GM19025 (cell line): ENCODE data around the gene MECR.

Source experiments
- ATAC-seq: cut with Tn5 transposase; IDR thresholded peaks from one replicate; pipeline ENCODE4 v1.9.1; 2021; ENCODE audit warnings: mild to moderate bottlenecking, low read depth, moderate library complexity; ENCODE audit not compliant: unreplicated experiment

The MECR gene

DNA sequence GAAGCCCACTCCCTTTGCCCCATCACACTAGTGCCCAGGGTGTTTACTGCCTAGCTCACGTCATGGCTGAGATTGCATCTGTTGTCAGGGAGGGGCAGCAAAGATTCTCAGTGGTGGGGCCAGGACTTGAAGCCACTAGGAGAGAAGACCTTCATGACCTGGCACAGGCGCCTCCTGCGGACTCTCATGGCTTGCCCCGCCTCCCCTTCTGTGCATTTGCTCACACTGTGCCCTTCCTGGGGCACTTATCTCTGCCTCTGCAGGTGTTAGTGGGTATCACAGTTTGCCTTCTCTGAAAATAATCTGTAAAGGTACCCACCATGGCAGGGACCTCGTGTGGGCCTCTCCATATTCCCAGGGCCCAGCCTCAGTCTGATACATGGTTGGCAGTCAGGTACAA lies 25.7 kb upstream of the MECR start:
- no peak for ATAC-seq

DNA sequence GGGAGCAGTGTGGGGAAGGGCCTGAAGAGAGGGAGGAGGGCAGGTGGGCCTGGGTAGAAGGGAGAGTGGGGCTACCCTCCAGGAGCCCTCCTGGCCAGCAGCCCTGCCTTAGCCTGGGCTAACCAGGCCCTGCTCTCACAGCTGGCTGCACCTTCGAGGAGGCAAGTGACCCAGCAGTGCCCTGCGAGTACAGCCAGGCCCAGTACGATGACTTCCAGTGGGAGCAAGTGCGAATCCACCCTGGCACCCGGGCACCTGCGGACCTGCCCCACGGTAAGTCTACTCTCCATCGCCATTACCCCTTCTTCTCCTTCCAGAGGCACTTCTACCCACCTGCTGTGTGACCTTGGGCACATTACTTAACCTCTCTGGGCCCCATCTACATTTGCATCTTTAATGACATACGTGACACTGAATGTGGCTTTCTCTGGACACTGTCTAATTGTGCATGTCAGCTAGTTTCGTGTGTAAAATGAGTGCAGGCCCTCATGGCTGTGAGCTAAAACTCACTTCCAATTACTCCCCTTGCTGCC lies 24.5 kb upstream of the MECR start:
- no peak for ATAC-seq

- no peak for ATAC-seq
Observed at GRCh38 chr1:29254346-29254745, 23.6 kb upstream of the MECR start.

- no peak for ATAC-seq
Observed at GRCh38 chr1:29253180-29253579, 22.4 kb upstream of the MECR start.

DNA sequence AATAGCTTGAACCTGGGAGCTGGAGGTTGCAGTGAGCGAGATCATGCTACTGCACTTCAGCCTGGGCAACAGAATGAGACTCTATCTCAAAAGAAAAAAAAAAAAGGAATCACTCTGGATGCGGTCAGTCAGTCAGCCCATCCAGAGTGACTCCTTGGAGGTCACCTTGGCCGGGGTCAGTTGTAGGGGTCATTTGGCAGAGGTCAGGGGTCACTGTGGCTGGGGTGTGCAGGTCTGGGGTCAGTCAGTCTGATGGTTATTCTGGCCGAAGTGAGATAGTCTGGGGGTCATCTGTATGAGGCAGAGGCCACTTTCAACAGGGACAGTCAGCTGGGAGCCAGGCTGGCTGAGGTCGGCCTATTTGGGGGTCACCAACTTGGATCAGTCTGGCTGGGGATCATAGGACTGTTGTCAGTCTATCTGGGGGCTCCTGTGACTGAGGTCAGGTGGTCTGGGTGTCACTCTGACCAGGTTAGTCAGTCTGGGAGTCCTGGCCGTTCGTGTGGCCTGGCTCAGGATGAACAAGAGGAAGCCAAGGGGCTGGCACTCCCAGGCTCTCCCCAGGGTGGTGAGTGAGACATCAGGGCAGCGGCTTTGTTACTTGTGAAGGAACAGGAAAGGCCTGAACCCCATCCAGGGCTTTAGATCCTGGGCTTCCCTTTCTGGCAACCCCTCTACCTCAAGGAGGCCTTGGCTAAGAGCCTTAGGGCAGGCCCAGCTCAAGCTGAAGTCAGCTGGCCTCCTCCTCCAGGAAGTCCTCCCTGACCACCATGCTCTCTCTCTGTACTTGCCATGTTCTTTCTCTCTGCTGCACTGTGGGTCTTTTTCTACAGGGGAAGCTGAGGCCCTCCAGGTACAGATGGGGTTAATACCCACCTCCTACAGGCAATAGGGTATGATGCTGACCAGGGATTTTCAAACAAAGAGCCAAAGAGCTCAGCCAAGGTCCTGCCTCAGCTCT lies 20.7 kb upstream of the MECR start:
- ATAC-seq: no peak

- ATAC-seq: no peak
Observed at GRCh38 chr1:29249951-29250581, 19.3 kb upstream of the MECR start.

DNA sequence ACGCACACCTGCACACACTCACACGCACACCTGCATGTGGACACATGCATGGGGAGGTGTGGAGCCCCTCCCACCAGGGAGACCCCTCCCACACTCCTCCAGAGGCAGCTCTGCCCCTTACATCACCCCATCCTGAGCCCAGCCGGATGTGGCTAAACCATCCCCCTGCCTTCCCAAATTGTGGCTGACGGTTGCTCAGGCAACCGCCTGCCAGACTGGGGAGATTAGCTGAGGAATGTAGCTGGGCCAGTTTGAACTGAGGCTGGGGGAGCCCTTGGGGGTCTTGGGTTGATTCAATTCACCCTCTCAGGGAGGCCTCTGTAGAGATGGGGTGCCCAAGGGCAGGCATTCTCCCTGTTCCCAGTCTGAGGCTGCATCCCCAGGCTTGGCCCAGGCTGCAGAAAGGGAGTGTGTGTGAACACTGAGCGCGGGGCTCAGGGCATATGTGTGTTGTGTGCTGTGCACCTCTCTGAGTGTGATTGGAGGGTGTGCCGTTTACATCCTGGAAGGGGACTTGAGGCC lies 18.5 kb upstream of the MECR start:
- ATAC-seq: no peak

DNA sequence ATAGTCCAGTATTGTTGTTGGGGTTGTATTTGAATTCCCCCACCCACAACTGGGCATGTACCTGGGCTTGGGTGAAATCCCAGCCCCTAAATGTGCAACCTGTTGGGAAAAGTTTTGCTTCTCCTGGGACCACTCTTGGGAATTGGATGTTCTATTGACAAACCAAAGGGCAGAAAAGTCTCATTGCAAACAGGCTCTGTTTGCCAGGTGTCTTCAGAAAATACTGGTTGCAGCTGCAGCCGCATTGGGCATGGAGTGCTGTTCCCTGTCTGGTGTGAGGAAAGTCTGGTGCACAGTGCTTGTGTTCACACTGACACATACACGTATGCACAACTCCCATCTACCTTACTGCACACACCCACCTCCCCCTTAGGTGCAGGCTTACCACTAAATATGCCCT lies 17.7 kb upstream of the MECR start:
- no peak for ATAC-seq

DNA sequence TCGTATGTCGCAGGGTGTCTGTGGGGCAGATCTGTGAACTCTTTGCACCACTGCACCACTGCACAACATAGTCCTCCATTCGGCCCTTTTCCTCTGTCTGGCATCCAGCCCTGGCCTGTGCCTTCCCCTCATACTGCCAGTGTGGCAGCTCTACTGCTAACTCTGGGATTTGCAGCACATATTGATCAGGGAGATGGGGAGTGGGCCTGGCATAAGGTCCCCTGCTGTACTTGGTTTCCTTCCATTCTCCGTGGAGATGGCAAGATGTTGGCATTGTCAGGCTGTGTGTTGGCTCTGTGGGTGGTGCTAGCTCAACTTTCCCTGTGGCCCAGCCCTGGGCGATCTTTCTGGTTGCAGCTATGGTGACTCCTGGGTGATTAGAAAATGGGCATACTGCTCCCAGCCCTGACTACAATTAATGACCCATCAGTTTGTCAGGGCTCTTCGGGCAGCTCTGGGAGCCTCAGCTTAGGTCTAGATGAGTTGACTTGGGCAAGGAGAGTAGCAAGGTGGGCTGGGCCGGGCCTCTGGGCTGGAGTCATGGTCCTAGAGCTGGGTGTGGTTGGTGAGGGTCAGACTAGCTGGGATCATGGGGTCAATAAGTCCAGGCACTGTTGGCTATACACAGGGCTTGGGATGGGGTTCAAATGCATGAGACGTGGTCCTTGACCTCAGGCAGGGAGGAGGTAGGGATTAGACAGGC lies 17.0 kb upstream of the MECR start:
- ATAC-seq: no peak

DNA sequence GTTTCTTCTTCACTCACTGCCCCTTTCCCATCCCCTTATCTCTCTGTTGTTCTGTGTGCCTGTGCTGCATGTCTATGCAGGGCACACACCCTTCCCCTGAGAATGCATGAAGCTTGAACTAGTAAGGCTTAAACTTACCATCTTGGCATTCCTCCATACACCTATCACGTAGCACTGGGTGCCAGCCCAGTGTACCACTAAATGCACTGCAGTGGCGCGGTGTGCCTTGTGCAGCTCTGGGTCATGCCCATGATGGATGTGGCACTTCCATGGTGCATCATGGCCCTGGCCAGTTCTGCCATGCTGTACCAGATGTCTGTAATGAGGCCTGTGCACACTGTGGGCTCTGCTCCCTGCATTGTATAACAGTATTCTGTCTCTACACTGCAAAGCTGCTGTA lies 16.3 kb upstream of the MECR start:
- ATAC-seq: no peak

DNA sequence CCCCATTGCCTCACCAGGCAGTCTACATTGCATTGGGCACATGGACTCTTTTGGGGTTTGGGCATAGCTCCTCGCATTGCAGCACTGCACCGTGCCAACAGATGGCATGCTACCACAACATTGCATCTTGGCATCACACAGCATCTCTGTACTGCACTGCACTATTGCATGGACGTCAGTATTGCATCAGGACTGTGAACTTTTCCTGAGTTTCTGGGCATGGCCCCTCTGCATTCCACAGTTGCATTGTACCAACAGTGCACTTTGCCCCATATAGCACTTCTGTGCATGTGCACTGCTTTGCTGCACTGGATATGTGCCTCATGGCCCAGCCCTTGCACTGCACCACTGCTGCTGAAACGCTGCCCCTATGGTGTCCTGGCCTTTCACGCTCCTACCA lies 15.1 kb upstream of the MECR start:
- no peak for ATAC-seq

DNA sequence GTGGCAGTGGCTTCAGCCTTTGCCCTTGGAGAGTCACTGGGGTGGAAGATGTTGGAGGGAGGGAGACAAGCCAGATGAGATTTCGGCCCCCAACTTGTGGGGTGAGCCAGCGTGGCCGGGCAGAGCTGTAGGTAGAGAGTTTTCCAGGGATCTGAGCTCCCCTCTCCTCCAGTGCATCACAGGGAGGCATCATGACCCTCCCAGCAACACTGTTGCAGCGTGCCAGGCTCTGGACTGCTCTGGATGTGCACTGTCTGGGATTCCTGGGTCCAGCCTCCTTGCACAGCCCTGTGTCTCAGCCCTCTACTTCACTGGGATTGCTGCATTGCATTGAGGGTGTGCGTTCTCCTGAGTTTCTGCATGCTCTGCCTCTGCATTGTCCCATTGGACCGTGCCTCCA lies 14.5 kb upstream of the MECR start:
- ATAC-seq: no peak

DNA sequence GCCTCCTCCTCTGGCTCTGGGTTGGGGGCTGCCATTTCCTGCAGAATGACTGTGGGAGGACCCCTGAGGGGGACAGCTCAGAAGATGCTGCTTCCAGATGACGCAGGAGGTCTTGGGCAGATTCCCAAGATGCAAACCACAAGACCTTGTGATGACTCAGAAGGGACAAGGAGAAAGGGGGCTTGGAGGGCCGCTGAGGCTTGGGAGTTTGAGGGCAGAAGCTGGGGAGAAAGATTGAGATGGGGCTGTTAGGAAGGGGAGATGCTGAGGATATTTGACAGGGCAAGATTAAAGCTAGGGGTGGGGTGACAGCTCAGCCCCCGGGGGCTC lies 13.1 kb upstream of the MECR start:
- no peak for ATAC-seq

DNA sequence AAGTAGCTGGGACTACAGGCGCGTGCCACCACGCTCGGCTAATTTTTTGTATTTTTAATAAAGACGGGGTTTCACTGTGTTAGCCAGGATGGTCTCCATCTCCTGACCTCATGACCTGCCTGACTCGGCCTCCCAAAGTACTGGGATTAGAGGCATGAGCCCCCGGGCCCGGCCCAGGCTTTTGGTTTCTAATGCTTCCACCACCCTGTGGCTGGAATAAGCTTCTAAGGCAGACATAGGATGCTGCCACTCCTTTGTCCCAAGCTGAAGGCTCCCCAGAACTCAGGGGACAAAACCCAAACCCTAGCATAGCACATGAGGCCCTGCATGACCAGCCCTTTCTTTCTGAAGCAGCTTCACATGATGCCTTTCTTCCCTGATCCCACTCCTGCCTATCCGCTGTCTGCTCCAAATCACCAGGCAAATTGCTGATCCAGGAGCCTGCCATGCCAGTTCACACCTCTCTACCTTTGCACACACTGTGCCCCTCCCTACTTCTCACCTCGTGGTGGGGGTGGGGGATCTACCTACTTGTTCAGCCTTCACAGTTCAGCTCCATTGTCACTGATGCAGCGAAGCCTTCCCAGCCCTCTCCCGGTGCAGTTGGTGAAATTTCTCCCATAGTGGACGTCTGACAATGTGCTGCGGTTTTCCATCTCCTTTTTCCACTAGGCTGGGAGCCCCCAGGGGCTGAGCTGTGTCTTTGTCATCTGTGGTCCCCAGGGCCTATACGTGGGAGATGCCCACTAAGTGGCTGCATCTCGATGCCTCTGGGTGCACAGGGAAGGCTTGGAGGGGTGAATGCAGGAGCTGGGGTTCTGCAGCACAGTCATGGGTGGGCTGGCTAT lies 12.5 kb upstream of the MECR start:
- no peak for ATAC-seq

- ATAC-seq: no peak
Observed at GRCh38 chr1:29240986-29241385, 10.3 kb upstream of the MECR start.

DNA sequence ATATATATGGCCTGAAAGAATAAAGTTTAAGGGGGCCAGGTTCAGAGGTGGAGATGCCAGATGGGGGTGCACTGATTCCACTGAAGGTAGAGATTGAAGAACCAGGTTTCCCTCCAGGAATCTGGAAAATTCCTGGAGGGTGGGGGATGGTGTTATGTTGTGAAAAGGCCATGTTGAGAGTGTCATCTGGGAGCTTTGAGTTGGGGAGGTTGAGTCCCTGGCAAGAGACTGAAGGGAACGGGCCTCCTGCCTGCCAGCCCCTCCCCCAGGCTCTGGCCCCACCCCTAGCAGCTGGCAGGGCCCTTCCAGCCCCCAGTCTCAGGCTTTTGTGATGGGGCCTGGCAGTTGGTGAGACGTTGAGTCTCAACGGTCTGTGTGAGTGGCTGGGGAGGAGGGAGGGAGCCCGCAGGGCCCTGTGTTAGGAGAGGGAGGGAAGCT lies 9.7 kb upstream of the MECR start:
- no peak for ATAC-seq

DNA sequence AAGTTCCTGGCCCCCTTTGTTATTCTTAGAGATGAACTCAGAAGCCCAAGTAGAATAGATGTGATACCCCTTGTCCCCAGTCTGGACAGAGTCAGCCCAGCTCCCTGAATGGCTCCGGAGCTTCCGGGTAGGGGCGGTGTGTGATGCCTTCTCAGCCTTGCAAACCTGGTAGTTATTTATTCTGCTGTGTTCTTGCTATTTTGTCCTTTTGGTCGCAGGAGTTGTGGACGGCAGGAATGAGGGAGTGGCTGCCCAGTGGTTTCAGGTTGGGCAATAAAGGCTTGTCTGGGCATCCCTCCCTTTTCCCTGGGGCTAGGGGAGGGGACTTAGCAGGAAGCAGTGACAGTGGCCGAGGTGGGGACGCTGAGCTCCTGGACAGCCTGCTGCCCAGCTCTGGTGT lies 8.4 kb upstream of the MECR start:
- ATAC-seq: no peak

DNA sequence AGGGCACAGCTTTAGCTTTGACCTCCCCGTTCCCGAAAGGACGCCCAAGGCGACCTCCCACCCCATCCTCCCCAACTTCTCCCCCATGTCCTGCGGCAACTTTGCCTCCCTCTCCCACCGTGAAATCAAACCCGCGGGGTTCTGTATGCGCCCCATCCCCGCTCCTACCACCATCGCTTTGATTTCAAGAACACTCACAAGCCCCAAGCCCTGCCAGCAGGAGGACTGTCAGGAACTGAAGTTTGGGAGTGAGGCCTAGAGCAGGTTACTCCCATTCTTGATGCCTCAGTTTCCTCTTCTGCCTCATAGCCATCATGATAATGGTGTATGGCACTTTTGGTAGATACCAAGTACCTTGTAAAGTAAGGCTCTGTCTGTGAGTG lies 7.9 kb upstream of the MECR start:
- no peak for ATAC-seq

GRCh38 chr1:29237852-29238619 lies 7.3 kb upstream of the MECR start:
- ATAC-seq: no peak
